Astrocyte of the spinal cord (primary cell): ENCODE data around the gene CUTC.
A peak's percentile ranks its signal among the peaks of the same experiment; 100 is the strongest.
"Not testable (repeated sequence)": the region's sequence is repeated elsewhere in the genome, so short reads cannot be mapped to it uniquely, and the experiment has no call there.

ENCODE experiments used
- DNase-seq: peaks from one replicate; pipeline ENCODE4 v3.0.0; 2011; ENCODE audit warnings: low read depth, low spot score
- H3K4me3 ChIP-seq: 2 replicates; pipeline ENCODE4 v1.5.1; 2011; ENCODE audit warnings: low read depth, mild to moderate bottlenecking, low read length, moderate library complexity
- in situ Hi-C: cut with HindIII; loops from 2 replicates; pipeline ENCODE4 v1.10.0; 2017; ENCODE audit warnings: low sequenced_read_pairs
- TF ChIP-seq, protein P1 (sequence below): IDR thresholded peaks from 2 replicates; pipeline ENCODE4 v1.5.1; 2012; ENCODE audit warnings: low read depth, mild to moderate bottlenecking, low read length, inconsistent platforms

The CUTC gene

DNA sequence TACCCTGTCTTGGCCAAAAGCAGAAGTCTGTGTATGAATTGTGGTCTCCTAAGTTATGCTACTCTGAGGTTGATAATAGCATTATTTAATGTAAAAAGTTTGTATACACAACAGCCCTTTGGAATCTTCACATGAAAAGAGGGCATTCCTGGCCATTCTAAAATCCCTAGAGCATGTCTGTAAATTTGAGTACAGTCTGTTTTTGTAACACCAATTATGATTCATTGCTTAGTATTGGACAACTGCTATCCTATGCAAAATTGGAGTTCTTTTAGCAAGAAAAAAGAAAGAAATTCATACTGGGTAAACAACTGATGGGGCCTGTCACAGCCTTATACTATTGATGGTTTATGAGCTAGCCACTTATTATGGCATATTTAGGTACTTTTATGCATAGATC lies 10.2 kb downstream of the CUTC start:
- in situ Hi-C loops: no loop called here
- no peak for DNase-seq
- TF ChIP-seq, protein P1, sequence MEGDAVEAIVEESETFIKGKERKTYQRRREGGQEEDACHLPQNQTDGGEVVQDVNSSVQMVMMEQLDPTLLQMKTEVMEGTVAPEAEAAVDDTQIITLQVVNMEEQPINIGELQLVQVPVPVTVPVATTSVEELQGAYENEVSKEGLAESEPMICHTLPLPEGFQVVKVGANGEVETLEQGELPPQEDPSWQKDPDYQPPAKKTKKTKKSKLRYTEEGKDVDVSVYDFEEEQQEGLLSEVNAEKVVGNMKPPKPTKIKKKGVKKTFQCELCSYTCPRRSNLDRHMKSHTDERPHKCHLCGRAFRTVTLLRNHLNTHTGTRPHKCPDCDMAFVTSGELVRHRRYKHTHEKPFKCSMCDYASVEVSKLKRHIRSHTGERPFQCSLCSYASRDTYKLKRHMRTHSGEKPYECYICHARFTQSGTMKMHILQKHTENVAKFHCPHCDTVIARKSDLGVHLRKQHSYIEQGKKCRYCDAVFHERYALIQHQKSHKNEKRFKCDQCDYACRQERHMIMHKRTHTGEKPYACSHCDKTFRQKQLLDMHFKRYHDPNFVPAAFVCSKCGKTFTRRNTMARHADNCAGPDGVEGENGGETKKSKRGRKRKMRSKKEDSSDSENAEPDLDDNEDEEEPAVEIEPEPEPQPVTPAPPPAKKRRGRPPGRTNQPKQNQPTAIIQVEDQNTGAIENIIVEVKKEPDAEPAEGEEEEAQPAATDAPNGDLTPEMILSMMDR: no peak

DNA sequence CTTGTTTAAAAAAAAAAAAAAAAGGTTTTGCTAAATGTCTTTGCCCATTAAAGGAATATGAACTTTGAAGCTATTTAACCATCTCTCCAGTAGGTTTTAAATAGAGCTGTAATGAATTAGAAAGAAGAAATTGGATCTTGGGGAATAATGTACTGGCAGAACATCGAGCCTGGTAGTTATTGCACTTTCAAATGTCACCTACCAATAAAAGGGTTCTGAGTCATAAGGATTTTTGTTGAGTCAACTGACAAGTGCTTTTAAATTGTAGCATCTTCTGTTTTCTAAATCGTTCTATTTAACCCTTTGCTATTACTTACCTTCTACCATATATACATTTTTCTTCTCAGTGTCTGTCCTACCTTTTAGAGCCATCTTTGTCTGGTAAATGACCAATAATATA lies 10.7 kb downstream of the CUTC start:
- in situ Hi-C loops: no loop called here
- no peak overlapping the region for H3K4me3 ChIP-seq
- DNase-seq: peak; percentile 9
- TF ChIP-seq, protein P1: no peak

More for the DNA sequence above, 10.2 kb downstream of the CUTC start:
- no peak overlapping the region for H3K4me3 ChIP-seq

DNA sequence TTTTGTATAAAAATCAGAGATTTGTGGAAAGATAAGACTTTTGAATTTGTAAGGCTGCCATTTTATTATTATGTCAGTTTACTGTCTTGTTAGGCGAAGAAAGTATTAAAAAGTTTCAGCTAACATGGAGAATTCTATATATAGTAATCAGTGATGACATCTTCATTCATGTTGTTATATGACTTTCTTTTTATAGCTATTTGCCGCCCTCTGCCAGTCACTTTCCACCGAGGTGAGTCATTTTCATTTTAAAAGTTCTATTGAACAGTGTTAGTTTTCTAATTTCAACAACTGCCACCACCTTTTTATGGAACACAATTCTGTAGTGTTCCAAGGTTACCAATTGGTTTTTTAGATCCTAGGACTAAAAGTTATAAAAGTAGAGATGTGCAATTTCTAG lies 11.8 kb downstream of the CUTC start:
- no peak for DNase-seq
- no peak overlapping the region for H3K4me3 ChIP-seq
- TF ChIP-seq, protein P1: no peak
- in situ Hi-C loops: no loop called here

DNA sequence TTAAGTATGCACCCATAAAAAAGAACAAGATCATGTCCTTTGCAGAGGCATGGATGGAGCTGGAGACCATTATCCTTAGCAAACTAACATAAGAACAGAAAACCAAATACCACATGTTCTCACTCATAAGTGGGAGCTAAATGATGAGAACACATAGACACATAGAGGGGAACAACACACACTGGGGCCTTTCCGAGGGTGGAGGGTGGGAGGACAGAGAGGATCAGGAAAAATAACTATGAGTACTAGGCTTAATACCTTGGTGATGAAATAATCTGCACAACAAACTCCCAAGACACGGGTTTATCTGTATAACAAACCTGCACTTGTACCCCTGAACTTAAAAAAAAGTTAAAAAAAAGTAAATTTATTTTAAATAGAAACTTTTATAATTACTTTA lies 14.1 kb downstream of the CUTC start:
- DNase-seq, H3K4me3 ChIP-seq, in situ Hi-C loops: not testable (repeated sequence)

DNA sequence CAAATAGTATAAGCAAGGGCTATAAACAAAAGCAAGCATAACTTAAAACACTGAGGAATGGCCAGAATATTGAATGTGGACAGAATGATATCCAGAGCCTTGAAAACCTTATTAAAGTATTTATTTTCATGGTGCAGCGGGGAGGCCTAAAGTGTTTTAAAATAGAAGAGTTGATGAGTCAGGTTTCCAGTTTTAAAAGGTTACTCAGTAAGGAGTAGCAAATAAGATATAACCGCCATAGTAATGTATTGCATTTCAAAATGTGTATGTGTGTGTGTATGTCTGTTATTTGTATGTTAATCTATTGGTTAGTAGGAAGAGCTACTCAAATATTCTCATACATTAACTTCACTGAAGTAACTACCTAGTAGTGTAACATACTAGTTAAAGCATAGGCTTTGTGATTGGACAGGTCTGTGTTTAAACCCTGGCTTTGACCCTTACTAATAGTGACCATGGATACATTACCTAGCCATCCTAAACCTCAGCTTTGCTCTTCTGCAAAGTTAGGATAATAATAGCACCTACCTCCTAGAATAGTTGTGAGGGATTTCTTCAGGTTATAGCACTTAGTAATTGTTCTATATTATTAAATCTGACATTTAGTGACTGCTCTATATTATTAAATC lies 16.9 kb downstream of the CUTC start:
- in situ Hi-C loops: no loop called here
- H3K4me3 ChIP-seq: no peak overlapping the region
- TF ChIP-seq, protein P1: no peak
- no peak for DNase-seq

DNA sequence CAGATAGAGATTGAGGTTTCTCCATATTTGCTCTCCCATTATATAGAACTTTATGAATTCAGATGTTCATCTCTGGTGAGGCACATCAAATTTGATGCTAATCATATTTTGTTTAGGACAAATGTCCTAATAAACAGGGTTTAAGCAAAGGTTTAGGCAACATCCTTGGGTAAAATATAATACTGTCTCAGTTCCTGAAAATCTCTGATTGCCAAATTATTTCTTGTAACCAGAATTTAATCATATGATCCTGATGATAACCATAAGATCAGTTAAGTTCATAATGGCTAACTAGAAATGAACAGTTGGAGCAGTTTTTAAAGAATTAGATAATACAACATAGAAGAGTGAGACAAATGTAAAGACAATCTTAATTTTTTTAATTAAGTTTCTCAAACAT lies 18.6 kb downstream of the CUTC start:
- H3K4me3 ChIP-seq: no peak overlapping the region
- in situ Hi-C loops: no loop called here
- no peak for DNase-seq
- TF ChIP-seq, protein P1: no peak

DNA sequence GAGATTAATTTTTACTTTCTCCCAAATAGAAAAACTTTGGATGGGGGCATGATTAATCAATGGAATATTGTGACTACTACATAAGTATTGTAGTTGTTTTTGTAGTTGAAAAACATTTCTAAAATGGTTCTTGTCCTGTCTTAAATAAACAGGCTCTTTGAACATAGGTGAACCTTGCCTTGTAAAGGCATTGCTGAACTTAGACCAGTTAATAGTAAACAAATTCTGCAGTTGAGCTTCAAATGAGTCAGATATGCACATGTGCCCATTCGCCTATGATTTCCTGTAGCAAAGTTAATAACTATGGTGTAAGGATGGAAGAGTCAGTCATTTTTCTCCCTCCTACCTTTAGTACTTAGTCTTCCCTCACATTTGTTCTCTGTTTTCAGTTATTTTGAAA lies 22.6 kb downstream of the CUTC start:
- TF ChIP-seq, protein P1: no peak
- no peak overlapping the region for H3K4me3 ChIP-seq
- in situ Hi-C loops: no loop called here
- DNase-seq: no peak
